Measurements from ENCODE around the gene IGSF21. TPM values are rescaled to one million over a fixed set of nuclear protein-coding genes. Genes with fewer than 3 reads are reported as not detected.

The IGSF21 gene
- total RNA-seq, 1 experiment from 2014 or later, result 5.2 TPM

- no peak overlapping the region for H2AFZ ChIP-seq (ENCODE audit: low read length)
- no peak overlapping the region for H3K14ac ChIP-seq (ENCODE audit: insufficient read depth, low read length)
- H3K79me2 ChIP-seq (ENCODE audit: insufficient read depth, low read length), result no peaks in the 10 kb centered on the region
- no peaks in the 10 kb centered on the region for H3K9me3 ChIP-seq (ENCODE audit: control insufficient read depth, low read depth, low read length)
- no peak overlapping the region for H4K91ac ChIP-seq (ENCODE audit: insufficient read length, low read depth, low read length)
- H3K23me2 ChIP-seq (ENCODE audit: insufficient read length, low read depth, low read length, poor library complexity, severe bottlenecking), result no peaks in the 10 kb centered on the region
- H2BK20ac ChIP-seq (ENCODE audit: low read depth, low read length, poor library complexity, severe bottlenecking), result no peak overlapping the region
- WGBS (ENCODE audit: extremely low coverage, insufficient read length, low lambda C conversion rate), result no CpG with 5 or more reads among the region's 7 CpGs
- no peak overlapping the region for H3K4me3 Mint-ChIP-seq
- no peak overlapping the region for H2AK5ac ChIP-seq (ENCODE audit: insufficient read length, low read length)
- no peak overlapping the region for H3K4ac ChIP-seq (ENCODE audit: low read depth, low read length)
- H3K56ac ChIP-seq (ENCODE audit: insufficient read length, low read depth, low read length), result no peak overlapping the region
- no peaks in the 10 kb centered on the region for H3K27me3 ChIP-seq (ENCODE audit: insufficient read depth, low read length)
- H3K23ac ChIP-seq (ENCODE audit: insufficient read length, low read depth, low read length), result no peak overlapping the region
- H3K27ac Mint-ChIP-seq, result no peak overlapping the region
- no peak overlapping the region for H2BK5ac ChIP-seq (ENCODE audit: insufficient read length, low read length)
- H3K27ac ChIP-seq (ENCODE audit: insufficient read length, low read depth, low read length), result no peak overlapping the region
- no peak overlapping the region for H2BK12ac ChIP-seq (ENCODE audit: insufficient read length, low read depth, low read length)
- H4K5ac ChIP-seq (ENCODE audit: insufficient read length, low read depth, low read length), result no peak overlapping the region
- H2BK120ac ChIP-seq (ENCODE audit: low read depth, low read length, poor library complexity, severe bottlenecking), result no peak overlapping the region
- H3K9ac ChIP-seq (ENCODE audit: extremely low read depth, insufficient read length, low read length), result no peak overlapping the region
- no peaks in the 10 kb centered on the region for H3K9me3 Mint-ChIP-seq
- peaks cover 0 to 6% (median 4%) of the 10 kb centered on the region in 3 experiments; a peak in 2 of 7 replicates for H3K36me3 Mint-ChIP-seq (ENCODE audit: insufficient read depth in 1 of 3, low read depth in 3 of 3)
- no peak overlapping the region for H2BK15ac ChIP-seq (ENCODE audit: low read depth, low read length)
- peaks cover 22% of the 10 kb centered on the region for H3K27me3 Mint-ChIP-seq (ENCODE audit: low read depth)
- TF ChIP-seq, protein P1, sequence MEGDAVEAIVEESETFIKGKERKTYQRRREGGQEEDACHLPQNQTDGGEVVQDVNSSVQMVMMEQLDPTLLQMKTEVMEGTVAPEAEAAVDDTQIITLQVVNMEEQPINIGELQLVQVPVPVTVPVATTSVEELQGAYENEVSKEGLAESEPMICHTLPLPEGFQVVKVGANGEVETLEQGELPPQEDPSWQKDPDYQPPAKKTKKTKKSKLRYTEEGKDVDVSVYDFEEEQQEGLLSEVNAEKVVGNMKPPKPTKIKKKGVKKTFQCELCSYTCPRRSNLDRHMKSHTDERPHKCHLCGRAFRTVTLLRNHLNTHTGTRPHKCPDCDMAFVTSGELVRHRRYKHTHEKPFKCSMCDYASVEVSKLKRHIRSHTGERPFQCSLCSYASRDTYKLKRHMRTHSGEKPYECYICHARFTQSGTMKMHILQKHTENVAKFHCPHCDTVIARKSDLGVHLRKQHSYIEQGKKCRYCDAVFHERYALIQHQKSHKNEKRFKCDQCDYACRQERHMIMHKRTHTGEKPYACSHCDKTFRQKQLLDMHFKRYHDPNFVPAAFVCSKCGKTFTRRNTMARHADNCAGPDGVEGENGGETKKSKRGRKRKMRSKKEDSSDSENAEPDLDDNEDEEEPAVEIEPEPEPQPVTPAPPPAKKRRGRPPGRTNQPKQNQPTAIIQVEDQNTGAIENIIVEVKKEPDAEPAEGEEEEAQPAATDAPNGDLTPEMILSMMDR (conservative IDR thresholded peaks at IDR 0.05), result no peak
- H3T11ph ChIP-seq (ENCODE audit: low read length), result no peak overlapping the region
- no peak for DNase-seq
- H4K8ac ChIP-seq (replicated peaks; ENCODE audit: insufficient read length, low read depth, low read length), result no peak overlapping the region
- peaks cover 12 to 29% of the 10 kb centered on the region in 2 experiments for H3K4me1 Mint-ChIP-seq
- no peak overlapping the region for H3K18ac ChIP-seq (ENCODE audit: insufficient read length, low read depth, low read length)
- H3K4me1 ChIP-seq (ENCODE audit: insufficient read depth, low read length), result peaks cover 7% of the 10 kb centered on the region
- no peaks in the 10 kb centered on the region for H3K79me1 ChIP-seq (ENCODE audit: insufficient read depth, low read depth, low read length, poor library complexity, severe bottlenecking)
- no peak overlapping the region for H3K4me2 ChIP-seq (ENCODE audit: insufficient read depth, insufficient read length, low read length)
- no peaks in the 10 kb centered on the region for H4K20me1 ChIP-seq (ENCODE audit: control insufficient read depth, insufficient read depth, insufficient read length)
These were observed 217.5 kb downstream of the IGSF21 start for GRCh38 chr1:18325136-18325535.

All from H9 (cell line).